GM18861 (cell line): ENCODE results near the gene DICER1.

Experiments
- ATAC-seq: cut with Tn5 transposase; IDR thresholded peaks from one replicate; pipeline ENCODE4 v1.9.1; 2021; ENCODE audit not compliant: unreplicated experiment

Gene DICER1

GRCh38 chr14:95126906-95127530 is 30.3 kb downstream of the DICER1 start:
- ATAC-seq: no peak

- ATAC-seq: no peak
Measured at GRCh38 chr14:95125915-95126314, 31.4 kb downstream of the DICER1 start.

- ATAC-seq: no peak
Measured at GRCh38 chr14:95125221-95125620, 32.1 kb downstream of the DICER1 start.

- ATAC-seq: no peak
Measured at GRCh38 chr14:95123891-95124579, 33.3 kb downstream of the DICER1 start.

- no peak for ATAC-seq
Measured at GRCh38 chr14:95122621-95122945, 34.7 kb downstream of the DICER1 start.

GRCh38 chr14:95121911-95122620 is 35.3 kb downstream of the DICER1 start:
- no peak for ATAC-seq

- ATAC-seq: no peak
Measured at GRCh38 chr14:95119336-95119735, 38.0 kb downstream of the DICER1 start.

GRCh38 chr14:95117937-95118721 is 39.2 kb downstream of the DICER1 start:
- no peak for ATAC-seq

GRCh38 chr14:95113476-95113875 is 43.9 kb downstream of the DICER1 start:
- no peak for ATAC-seq

- no peak for ATAC-seq
Measured at GRCh38 chr14:95111507-95112164, 45.7 kb downstream of the DICER1 start.

- no peak for ATAC-seq
Measured at GRCh38 chr14:95110178-95110577, 47.2 kb downstream of the DICER1 start.

- ATAC-seq: no peak
Measured at GRCh38 chr14:95107711-95108110, 49.6 kb downstream of the DICER1 start.

GRCh38 chr14:95106971-95107370 is 50.4 kb downstream of the DICER1 start:
- no peak for ATAC-seq

- ATAC-seq: no peak
Measured at GRCh38 chr14:95104911-95105310, 52.4 kb downstream of the DICER1 start.

- no peak for ATAC-seq
Measured at GRCh38 chr14:95102680-95103044, 54.7 kb downstream of the DICER1 start.

- no peak for ATAC-seq
Measured at GRCh38 chr14:95101736-95102679, 55.3 kb downstream of the DICER1 start.

GRCh38 chr14:95098984-95099599 is 58.2 kb downstream of the DICER1 start:
- no peak for ATAC-seq

- ATAC-seq: no peak
Measured at GRCh38 chr14:95097385-95097784, 59.9 kb downstream of the DICER1 start.

GRCh38 chr14:95096476-95096875 is 60.9 kb downstream of the DICER1 start:
- ATAC-seq: no peak

- no peak for ATAC-seq
Measured at GRCh38 chr14:95095996-95096395, 61.3 kb downstream of the DICER1 start.
